Fibroblast of lung (primary cell): ENCODE results near the gene NRXN2. TPM values are rescaled to one million over a fixed set of nuclear protein-coding genes. Genes with fewer than 3 reads are reported as not detected.

Experiments
- DNase-seq, 2 donors: peaks; one replicate each; pipeline versions ENCODE4 v3.0.0 to v3.0.0-alpha.2; 2010; ENCODE audit warnings: low read depth in 2 of 2
- H2AFZ ChIP-seq: 2 replicates; pipeline ENCODE4 v1.5.1; 2012; ENCODE audit warnings: low read length, control low read depth, inconsistent platforms
- H3K27ac ChIP-seq: 2 replicates; pipeline ENCODE4 v1.5.1; 2011; ENCODE audit warnings: low read length, control low read depth; ENCODE audit not compliant: insufficient read depth
- H3K27me3 ChIP-seq: 2 replicates; pipeline ENCODE4 v1.5.1; 2011; ENCODE audit warnings: mild to moderate bottlenecking, low read length; ENCODE audit not compliant: control insufficient read depth, insufficient read depth
- H3K36me3 ChIP-seq: 2 replicates; pipeline ENCODE4 v1.5.1; 2011; ENCODE audit warnings: low read length; ENCODE audit not compliant: control insufficient read depth, insufficient read depth
- H3K4me1 ChIP-seq: 2 replicates; pipeline ENCODE4 v1.5.1; 2011; ENCODE audit warnings: low read length; ENCODE audit not compliant: control insufficient read depth, insufficient read depth; ENCODE audit errors: extremely low read depth
- H3K4me2 ChIP-seq: 2 replicates; pipeline ENCODE4 v1.5.1; 2011; ENCODE audit warnings: low read length, control low read depth; ENCODE audit not compliant: insufficient read depth; ENCODE audit errors: extremely low read depth
- H3K4me3 ChIP-seq, 4 experiments: fragments of 200-600 bp in 1 of 4; sonication (generic) in 1 of 4; replicated peaks in 1 of 4; 2 replicates each; pipeline ENCODE4 v1.5.1; 2011 to 2016; ENCODE audit warnings: low read length in 4 of 4, low read depth in 3 of 4, mild to moderate bottlenecking in 3 of 4, control low read depth in 2 of 4, inconsistent platforms in 1 of 4, mixed read lengths in 1 of 4; ENCODE audit not compliant: insufficient read depth in 1 of 4; ENCODE audit errors: control extremely low read depth in 1 of 4
- H3K79me2 ChIP-seq: 2 replicates; pipeline ENCODE4 v1.5.1; 2012; ENCODE audit warnings: mild to moderate bottlenecking, low read length, inconsistent platforms; ENCODE audit not compliant: control insufficient read depth, insufficient read depth
- H3K9ac ChIP-seq: 2 replicates; pipeline ENCODE4 v1.5.1; 2011; ENCODE audit warnings: mild to moderate bottlenecking, low read length, control low read depth; ENCODE audit not compliant: insufficient read depth
- H3K9me3 ChIP-seq: 2 replicates; pipeline ENCODE4 v1.5.1; 2012; ENCODE audit warnings: low read depth, low read length; ENCODE audit not compliant: control insufficient read depth, insufficient read depth
- H4K20me1 ChIP-seq: 2 replicates; pipeline ENCODE4 v1.5.1; 2011; ENCODE audit warnings: low read length; ENCODE audit not compliant: control insufficient read depth, insufficient read depth; ENCODE audit errors: extremely low read depth
- EZH2 ChIP-seq: IDR thresholded peaks from 2 replicates; pipeline ENCODE4 v1.5.1; 2012; ENCODE audit warnings: low read length, control low read depth, mild to moderate bottlenecking; ENCODE audit errors: missing control alignments
- polyA plus RNA-seq, 2 donors: library from polyadenylated mRNA; depleted of rRNA in 1 of 2; stranded (reverse) in 1 of 2; unstranded in 1 of 2; fragments of >200 nt; gene quantifications; 2 replicates each; pipeline ENCODE4 v1.2.1, GENCODE V29; 2011 to 2012; ENCODE audit warnings: missing spikeins in 1 of 2
- total RNA-seq: library from RNA; depleted of rRNA; stranded (reverse); fragments of >200 nt; gene quantifications from 2 replicates; pipeline ENCODE4 v1.2.1, GENCODE V29; 2014
- TF ChIP-seq, protein P1 (sequence below), 2 donors: IDR thresholded peaks in 1 of 2; conservative IDR thresholded peaks in 1 of 2; 1 replicate in 1 of 2; 2 replicates in 1 of 2; pipeline ENCODE4 v1.5.1; 2011 to 2012; ENCODE audit warnings: low read length in 2 of 2, control low read depth in 1 of 2, inconsistent platforms in 1 of 2, low read depth in 1 of 2, mild to moderate bottlenecking in 1 of 2

NRXN2 gene
- total and polyA plus RNA-seq, 2 donors (not counting 1 experiment from before 2014, with no cell fraction given), result under 0.01 to 0.75 TPM

DNA sequence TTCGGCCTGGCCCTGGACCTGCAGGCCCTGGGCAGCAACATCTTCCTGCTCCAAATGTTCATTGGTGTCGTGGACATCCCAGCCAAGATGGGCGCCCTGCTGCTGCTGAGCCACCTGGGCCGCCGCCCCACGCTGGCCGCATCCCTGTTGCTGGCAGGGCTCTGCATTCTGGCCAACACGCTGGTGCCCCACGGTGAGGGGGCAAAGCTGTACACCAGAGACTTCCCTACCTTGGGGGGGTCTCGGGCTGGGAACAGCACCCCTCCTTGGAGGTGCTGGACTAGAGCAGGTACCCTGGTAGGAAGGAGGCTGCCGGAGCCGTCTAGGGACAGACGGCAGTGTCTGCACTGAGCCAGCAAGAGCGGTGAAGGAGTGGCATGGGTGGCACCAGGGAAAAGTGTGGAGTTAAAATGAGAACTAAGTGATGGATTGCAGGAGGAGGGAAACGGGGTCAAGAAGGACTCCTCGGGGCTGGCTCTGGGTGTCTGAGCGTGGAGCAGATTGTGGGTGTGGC, 123.2 kb downstream of the NRXN2 start:
- Histone ChIP-seq H3K4me2 (no peak overlapping the region), H4K20me1 (peaks cover 2% of the 10 kb centered on the region), H3K27me3 (no peaks in the 10 kb centered on the region), H3K36me3 (no peaks in the 10 kb centered on the region), H2AFZ (no peak overlapping the region), H3K9me3 (no peaks in the 10 kb centered on the region), H3K4me3 (no peak overlapping the region), H3K4me1 (no peaks in the 10 kb centered on the region), H3K9ac (no peak overlapping the region), H3K79me2 (no peaks in the 10 kb centered on the region), H3K27ac (no peak overlapping the region)
- no peak for DNase-seq
- TF ChIP-seq, protein P1, sequence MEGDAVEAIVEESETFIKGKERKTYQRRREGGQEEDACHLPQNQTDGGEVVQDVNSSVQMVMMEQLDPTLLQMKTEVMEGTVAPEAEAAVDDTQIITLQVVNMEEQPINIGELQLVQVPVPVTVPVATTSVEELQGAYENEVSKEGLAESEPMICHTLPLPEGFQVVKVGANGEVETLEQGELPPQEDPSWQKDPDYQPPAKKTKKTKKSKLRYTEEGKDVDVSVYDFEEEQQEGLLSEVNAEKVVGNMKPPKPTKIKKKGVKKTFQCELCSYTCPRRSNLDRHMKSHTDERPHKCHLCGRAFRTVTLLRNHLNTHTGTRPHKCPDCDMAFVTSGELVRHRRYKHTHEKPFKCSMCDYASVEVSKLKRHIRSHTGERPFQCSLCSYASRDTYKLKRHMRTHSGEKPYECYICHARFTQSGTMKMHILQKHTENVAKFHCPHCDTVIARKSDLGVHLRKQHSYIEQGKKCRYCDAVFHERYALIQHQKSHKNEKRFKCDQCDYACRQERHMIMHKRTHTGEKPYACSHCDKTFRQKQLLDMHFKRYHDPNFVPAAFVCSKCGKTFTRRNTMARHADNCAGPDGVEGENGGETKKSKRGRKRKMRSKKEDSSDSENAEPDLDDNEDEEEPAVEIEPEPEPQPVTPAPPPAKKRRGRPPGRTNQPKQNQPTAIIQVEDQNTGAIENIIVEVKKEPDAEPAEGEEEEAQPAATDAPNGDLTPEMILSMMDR (conservative IDR thresholded peaks at IDR 0.05 in 1 of 2, IDR thresholded peaks at IDR 0.05 in 1 of 2; ENCODE audit: low read depth in 1 of 2, low read length in 2 of 2), result no peak
- no peak for TF ChIP-seq EZH2

DNA sequence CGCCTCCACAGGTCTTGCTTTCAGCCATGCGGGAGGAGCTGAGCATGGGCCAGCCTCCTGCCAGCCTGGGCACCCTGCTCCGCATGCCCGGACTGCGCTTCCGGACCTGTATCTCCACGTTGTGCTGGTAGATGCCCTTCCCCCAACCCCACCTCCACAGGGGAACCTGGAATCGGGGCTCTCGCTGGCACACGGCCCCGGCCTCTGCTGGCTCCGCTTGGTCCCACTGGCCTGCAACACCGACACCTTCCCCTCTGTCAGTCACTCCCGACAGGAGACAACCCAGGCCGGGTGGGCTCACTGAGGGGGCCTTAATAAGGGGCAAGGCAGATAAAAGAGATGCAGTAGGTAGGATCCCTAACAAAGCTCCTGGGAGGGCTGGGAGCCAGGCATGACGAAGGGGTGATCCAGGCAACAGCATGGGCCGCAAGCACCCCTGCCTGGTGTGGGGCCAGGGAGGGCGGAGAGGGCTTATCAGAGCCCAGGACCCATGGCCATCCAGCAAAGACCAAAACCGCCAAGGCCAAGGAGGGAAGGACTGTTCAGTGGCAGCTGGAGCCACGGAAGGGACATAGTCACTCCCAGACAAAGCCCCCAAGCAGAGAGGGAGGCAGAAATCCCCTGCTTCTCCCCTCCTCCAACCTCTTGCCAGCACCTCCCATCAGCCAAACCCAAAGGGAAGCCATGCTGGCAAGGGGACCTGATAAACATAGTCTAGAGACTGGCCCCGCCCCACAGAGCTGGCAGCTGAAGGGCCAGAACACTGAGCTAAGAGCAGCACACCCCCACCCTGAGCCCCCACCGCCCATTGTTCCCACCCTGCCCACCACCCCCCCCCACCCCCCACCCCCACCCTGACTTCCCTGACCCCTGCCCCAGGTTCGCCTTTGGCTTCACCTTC, 124.0 kb downstream of the NRXN2 start:
- Histone ChIP-seq H3K4me2 (no peak overlapping the region), H3K27ac (no peak overlapping the region), H3K27me3 (no peaks in the 10 kb centered on the region), H2AFZ (no peak overlapping the region), H3K4me3 (no peak overlapping the region), H3K9me3 (no peaks in the 10 kb centered on the region), H3K79me2 (no peaks in the 10 kb centered on the region), H3K4me1 (no peaks in the 10 kb centered on the region), H3K9ac (no peak overlapping the region), H4K20me1 (peaks cover 2% of the 10 kb centered on the region), H3K36me3 (no peaks in the 10 kb centered on the region)
- no peak for TF ChIP-seq EZH2
- TF ChIP-seq, protein P1 (conservative IDR thresholded peaks at IDR 0.05 in 1 of 2, IDR thresholded peaks at IDR 0.05 in 1 of 2; ENCODE audit: low read depth in 1 of 2, low read length in 2 of 2), result no peak
- DNase-seq, result no peak

- no peaks in the 10 kb centered on the region for H3K27me3 ChIP-seq
- H4K20me1 ChIP-seq, result no peaks in the 10 kb centered on the region
- no peak for TF ChIP-seq EZH2
- TF ChIP-seq, protein P1 (conservative IDR thresholded peaks at IDR 0.05 in 1 of 2, IDR thresholded peaks at IDR 0.05 in 1 of 2; ENCODE audit: low read depth in 1 of 2, low read length in 2 of 2), result no peak
- no peaks in the 10 kb centered on the region for H3K79me2 ChIP-seq
- DNase-seq, result no peak
- no peak overlapping the region for H2AFZ ChIP-seq
- no peaks in the 10 kb centered on the region for H3K4me1 ChIP-seq
- no peaks in the 10 kb centered on the region for H3K9me3 ChIP-seq
- H3K27ac ChIP-seq, result no peak overlapping the region
- no peaks in the 10 kb centered on the region for H3K36me3 ChIP-seq
- H3K4me2 ChIP-seq, result no peak overlapping the region
- H3K9ac ChIP-seq, result no peak overlapping the region
- no peak overlapping the region for H3K4me3 ChIP-seq
These were observed 124.7 kb downstream of the NRXN2 start for GRCh38 chr11:64598106-64598796.
